OCI-LY7 (cell line): ENCODE measurements around the gene TFE3. TPM values are rescaled to one million over a fixed set of nuclear protein-coding genes. Genes with fewer than 3 reads are reported as not detected.

Experiments used
- BruUV-seq: library from RNA; stranded (reverse); fragments of 400-500 nt; replicated peaks from 2 replicates; lab custom pipeline; 2021; lab: Mats Ljungman, UMichigan
- CTCF ChIA-PET: fragments of 300-600 bp; sonication (Branson Sonifier 250); formaldehyde crosslinking; loops from one replicate; lab custom pipeline; 2022; ENCODE audit warnings: antibody characterized with exemption; ENCODE audit not compliant: unreplicated experiment; lab: Charles Lee
- POLR2A ChIA-PET: fragments of 300-600 bp; sonication (Branson Sonifier 250); formaldehyde crosslinking; loops from one replicate; lab custom pipeline; 2022; ENCODE audit warnings: antibody characterized with exemption; lab: Charles Lee
- DNase-seq: peaks from one replicate; pipeline ENCODE4 v3.0.0-alpha.2; 2015; ENCODE audit warnings: low spot score
- H2AFZ ChIP-seq: fragments of 200-600 bp; sonication (generic), shearing (Covaris generic); 2 replicates; pipeline ENCODE4 v1.6.1; 2014; ENCODE audit warnings: mild to moderate bottlenecking, antibody characterized with exemption, low read length, moderate library complexity
- H3K27ac ChIP-seq: fragments of 200-600 bp; sonication (generic); 2 replicates; pipeline ENCODE4 v1.5.1; 2014; ENCODE audit warnings: mixed run types, low read depth, mild to moderate bottlenecking, moderate library complexity, low read length, inconsistent platforms; ENCODE audit not compliant: poor library complexity, severe bottlenecking
- H3K36me3 ChIP-seq: fragments of 200-600 bp; sonication (generic); 2 replicates; pipeline ENCODE4 v1.6.1; 2014; ENCODE audit warnings: mild to moderate bottlenecking, antibody characterized with exemption, low read length, moderate library complexity, mixed read lengths; ENCODE audit not compliant: insufficient read depth
- H3K4me1 ChIP-seq: fragments of 200-600 bp; sonication (generic); 2 replicates; pipeline ENCODE4 v1.5.1; 2014; ENCODE audit warnings: mild to moderate bottlenecking, low read length; ENCODE audit not compliant: insufficient read depth, poor library complexity, severe bottlenecking
- H3K4me2 ChIP-seq: fragments of 200-600 bp; sonication (generic); 2 replicates; pipeline ENCODE4 v1.6.1; 2014; ENCODE audit warnings: mild to moderate bottlenecking, low read length
- H3K4me3 ChIP-seq: fragments of 200-600 bp; sonication (generic); 2 replicates; pipeline ENCODE4 v1.5.1; 2014; ENCODE audit warnings: mild to moderate bottlenecking, low read depth, low read length; ENCODE audit not compliant: poor library complexity, severe bottlenecking
- H3K79me2 ChIP-seq: fragments of 200-600 bp; sonication (generic); 2 replicates; pipeline ENCODE4 v1.6.1; 2016; ENCODE audit warnings: low read depth, mild to moderate bottlenecking, low read length, moderate library complexity, mixed read lengths; ENCODE audit not compliant: insufficient read depth
- H3K9me2 ChIP-seq: fragments of 200-600 bp; sonication (generic); 2 replicates; pipeline ENCODE4 v1.6.1; 2016; ENCODE audit warnings: mild to moderate bottlenecking, low read length, mixed read lengths; ENCODE audit not compliant: insufficient read depth
- H3K9me3 ChIP-seq: fragments of 200-600 bp; sonication (generic); 2 replicates; pipeline ENCODE4 v1.6.1; 2014; ENCODE audit warnings: mild to moderate bottlenecking, mixed run types, low read length, mixed read lengths
- H4K20me1 ChIP-seq: fragments of 200-600 bp; sonication (generic); 2 replicates; pipeline ENCODE4 v1.6.1; 2014; ENCODE audit warnings: mild to moderate bottlenecking, antibody characterized with exemption, low read length, moderate library complexity, mixed read lengths; ENCODE audit not compliant: insufficient read depth
- EZH2phosphoT487 ChIP-seq: fragments of 200-600 bp; sonication (generic); IDR thresholded peaks from 2 replicates; pipeline ENCODE4 v1.6.1; 2018; ENCODE audit warnings: low read depth, borderline replicate concordance, mild to moderate bottlenecking, mixed run types, antibody characterized with exemption, low read length, moderate library complexity, mixed read lengths
- intact Hi-C: fragments of 100-400 bp; cut with micrococcal nuclease; formaldehyde crosslinking; loops from one replicate; pipeline ENCODE4 v1.10.0; 2022; ENCODE audit not compliant: unreplicated experiment
- total RNA-seq, 2 experiments: library from RNA; depleted of rRNA in 1 of 2; stranded (reverse); fragments of >200 nt in 1 of 2; shearing (Covaris generic) in 1 of 2; gene quantifications; 2 replicates each; pipeline ENCODE4 v1.2.3, GENCODE V29; 2014 to 2022
- TF ChIP-seq, protein P1 (sequence below): fragments of 200-600 bp; sonication (generic); conservative IDR thresholded peaks from 2 replicates; pipeline ENCODE4 v1.5.1; 2014; ENCODE audit warnings: mild to moderate bottlenecking, antibody characterized with exemption, low read length, moderate library complexity, mixed read lengths

The TFE3 gene
- total RNA-seq, 2 experiments from 2014 or later, result 10.2 to 19.0 TPM

DNA sequence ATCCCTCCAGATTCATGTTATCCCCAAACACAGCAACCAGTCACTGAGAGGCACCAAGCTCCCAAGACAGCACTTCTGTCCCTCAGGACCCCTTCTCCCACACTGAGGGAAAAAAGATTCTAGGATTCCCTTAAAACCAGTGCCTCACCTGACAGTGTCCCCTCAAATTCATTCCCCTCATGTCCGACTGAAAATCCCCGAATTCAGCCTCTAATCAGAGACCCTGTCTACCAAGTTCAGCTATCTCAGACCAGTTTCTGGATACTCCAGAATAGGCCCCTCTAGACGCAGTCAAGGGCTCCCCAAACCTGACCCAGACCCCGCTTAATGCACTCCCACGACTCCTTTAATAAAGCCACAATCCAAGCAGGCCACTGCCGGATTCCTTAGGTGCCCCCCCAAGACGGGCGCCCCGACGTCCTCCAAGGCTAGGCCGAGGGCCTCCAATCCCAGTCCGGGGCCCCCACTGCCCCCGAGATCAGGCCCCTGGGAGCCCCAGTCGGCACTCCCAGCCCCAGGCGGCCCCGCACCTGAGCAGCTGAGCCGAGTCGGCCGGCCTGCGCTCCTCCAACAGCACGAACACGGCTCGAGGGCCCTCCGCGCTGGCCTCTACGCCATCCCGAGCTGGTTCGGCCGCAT is 457 bp downstream of the TFE3 start:
- POLR2A ChIA-PET, result interaction anchor here (0.6 to 3.3 kb wide), 5 partner anchors 40 to 100 kb away, joined by 3 to 12 read pairs (median 3); partner anchors contain the start of gene GRIPAP1
- Histone ChIP-seq H3K79me2 (peaks cover 13% of the 10 kb centered on the region; the same call in 1 of the 2 replicates), H3K4me3 (peak overlapping the region; percentile 84), H3K9me2 (no peaks in the 10 kb centered on the region), H3K27ac (peak overlapping the region; percentile 55), H4K20me1 (no peaks in the 10 kb centered on the region), H3K36me3 (peaks cover 17% of the 10 kb centered on the region), H3K4me1 (peaks cover 45% of the 10 kb centered on the region), H2AFZ (no peak overlapping the region), H3K9me3 (no peaks in the 10 kb centered on the region), H3K4me2 (peak overlapping the region; percentile 92)
- BruUV-seq, result no TSS peak
- CTCF ChIA-PET, result interaction anchor here (0.6 kb wide), 1 partner anchor 54 kb away, joined by 5 read pairs; no protein-coding TSS in a partner anchor
- no peak for DNase-seq
- intact Hi-C loops, result loop anchor here (2.0 to 5.0 kb wide), 4 partner anchors 40 to 145 kb away; partner anchors contain the start of genes GRIPAP1, PIM2, PQBP1 and TIMM17B
- TF ChIP-seq EZH2phosphoT487, result no peak
- TF ChIP-seq, protein P1, sequence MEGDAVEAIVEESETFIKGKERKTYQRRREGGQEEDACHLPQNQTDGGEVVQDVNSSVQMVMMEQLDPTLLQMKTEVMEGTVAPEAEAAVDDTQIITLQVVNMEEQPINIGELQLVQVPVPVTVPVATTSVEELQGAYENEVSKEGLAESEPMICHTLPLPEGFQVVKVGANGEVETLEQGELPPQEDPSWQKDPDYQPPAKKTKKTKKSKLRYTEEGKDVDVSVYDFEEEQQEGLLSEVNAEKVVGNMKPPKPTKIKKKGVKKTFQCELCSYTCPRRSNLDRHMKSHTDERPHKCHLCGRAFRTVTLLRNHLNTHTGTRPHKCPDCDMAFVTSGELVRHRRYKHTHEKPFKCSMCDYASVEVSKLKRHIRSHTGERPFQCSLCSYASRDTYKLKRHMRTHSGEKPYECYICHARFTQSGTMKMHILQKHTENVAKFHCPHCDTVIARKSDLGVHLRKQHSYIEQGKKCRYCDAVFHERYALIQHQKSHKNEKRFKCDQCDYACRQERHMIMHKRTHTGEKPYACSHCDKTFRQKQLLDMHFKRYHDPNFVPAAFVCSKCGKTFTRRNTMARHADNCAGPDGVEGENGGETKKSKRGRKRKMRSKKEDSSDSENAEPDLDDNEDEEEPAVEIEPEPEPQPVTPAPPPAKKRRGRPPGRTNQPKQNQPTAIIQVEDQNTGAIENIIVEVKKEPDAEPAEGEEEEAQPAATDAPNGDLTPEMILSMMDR, result no peak

DNA sequence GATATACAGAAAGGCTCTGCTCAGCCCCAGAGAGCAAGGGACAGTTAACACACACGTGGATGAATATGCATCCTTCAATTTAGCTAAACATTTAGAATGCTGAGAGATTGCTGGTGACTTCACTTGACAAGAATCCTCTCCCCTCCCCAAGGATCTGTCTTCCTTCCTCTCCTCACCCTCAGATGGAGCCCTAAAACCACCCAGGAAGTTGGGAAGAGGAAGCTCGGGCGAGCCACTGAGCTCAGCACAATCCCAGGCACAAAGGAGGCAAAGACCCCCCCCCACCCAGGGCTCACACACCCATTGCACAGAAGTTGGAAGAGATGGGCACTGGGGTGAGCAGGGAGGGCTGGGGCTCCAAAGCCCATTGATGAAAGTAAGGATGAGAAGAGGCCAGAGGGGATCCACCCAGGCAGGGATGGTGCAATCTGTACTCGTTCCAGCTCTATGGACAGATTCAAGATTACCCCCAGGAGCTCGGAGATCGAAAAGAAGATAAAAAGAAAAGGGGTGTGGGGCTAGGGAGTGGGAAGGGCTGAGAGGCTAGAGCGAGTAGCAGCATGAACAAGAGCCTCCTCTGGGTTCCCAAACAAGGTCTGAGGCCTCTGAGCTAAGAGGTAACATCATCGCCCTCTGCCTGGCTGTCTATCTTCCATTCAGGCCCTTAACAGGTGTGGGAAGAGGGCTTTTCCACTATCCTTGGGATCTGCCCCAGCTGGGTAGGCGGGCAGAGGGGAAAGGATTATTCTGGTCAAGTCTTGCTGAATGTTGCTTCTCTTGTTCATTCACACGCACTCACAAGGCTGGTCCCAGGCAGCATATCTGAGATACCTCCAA is 1.2 kb downstream of the TFE3 start:
- DNase-seq, result peak; percentile 27
- H3K4me2 ChIP-seq, result peak overlapping the region; percentile 92
- peaks cover 25% of the 10 kb centered on the region for H3K36me3 ChIP-seq
- H2AFZ ChIP-seq, result no peak overlapping the region
- H3K79me2 ChIP-seq, result peaks cover 13% of the 10 kb centered on the region; the same call in 1 of the 2 replicates
- H4K20me1 ChIP-seq, result no peaks in the 10 kb centered on the region
- H3K4me3 ChIP-seq, result peak overlapping the region; percentile 84
- H3K27ac ChIP-seq, result peak overlapping the region; percentile 55
- TF ChIP-seq, protein P1, result no peak
- TF ChIP-seq EZH2phosphoT487, result no peak
- POLR2A ChIA-PET, result interaction anchor here (0.5 to 3.3 kb wide), 6 partner anchors 39 to 126 kb away, joined by 3 to 12 read pairs (median 3); partner anchors contain the start of gene GRIPAP1
- CTCF ChIA-PET, result no interaction called here
- BruUV-seq, result TSS peak; percentile 62
- intact Hi-C loops, result loop anchor here (2.0 to 5.0 kb wide), 4 partner anchors 39 to 145 kb away; partner anchors contain the start of genes GRIPAP1, PIM2, PQBP1 and TIMM17B
- peaks cover 45% of the 10 kb centered on the region for H3K4me1 ChIP-seq
- H3K9me3 ChIP-seq, result no peaks in the 10 kb centered on the region
- no peaks in the 10 kb centered on the region for H3K9me2 ChIP-seq
